ENCODE data around the gene CFAP57. TPM values are rescaled to one million over a fixed set of nuclear protein-coding genes. Genes with fewer than 3 reads are reported as not detected.

CFAP57 gene
- total and polyA plus RNA-seq, 2 donors from 2014 or later: 0.34 to 2.3 TPM

DNA sequence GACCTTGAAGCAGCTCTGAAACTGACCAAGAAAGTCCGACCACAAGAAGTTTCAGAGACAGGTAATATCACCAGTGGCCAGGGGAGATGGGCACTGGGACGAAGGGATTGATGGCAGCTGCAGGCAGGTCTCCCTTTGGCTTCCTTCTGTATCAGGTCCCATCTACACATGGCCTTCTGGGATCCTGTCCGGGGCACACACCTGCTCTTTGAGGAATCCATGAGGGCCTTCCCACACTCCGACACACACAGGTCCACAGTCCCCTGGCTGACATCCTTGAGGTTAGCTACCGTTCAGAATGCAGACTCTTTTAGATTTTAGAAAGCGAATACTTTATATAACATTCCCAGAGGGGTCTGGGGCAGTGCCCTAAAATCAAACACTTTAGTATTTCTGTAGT is 71.2 kb downstream of the CFAP57 start:
- Histone ChIP-seq H3K36me3 (ENCODE audit: control insufficient read depth in 2 of 3, insufficient read depth in 3 of 3, low read length in 3 of 3) (no peaks in the 10 kb centered on the region), H3K27me3 (ENCODE audit: control insufficient read depth, insufficient read depth, low read length) (no peaks in the 10 kb centered on the region), H3K4me3 (ENCODE audit: low read length in 3 of 3) (no peak overlapping the region), H3K4me1 (ENCODE audit: control insufficient read depth in 2 of 3, insufficient read depth in 2 of 3, low read depth in 1 of 3, low read length in 3 of 3) (peaks cover 0 to 18% (median 7%) of the 10 kb centered on the region in 3 donors), H3K9ac (ENCODE audit: low read length in 3 of 3) (no peak overlapping the region), H3K27ac (ENCODE audit: low read depth in 2 of 2, low read length in 2 of 2) (peak overlapping the region in 1 of 2 donors; percentile 24), H3K9me3 (ENCODE audit: control insufficient read depth in 2 of 3, insufficient read depth in 1 of 3, low read length in 3 of 3) (no peaks in the 10 kb centered on the region)
- DNase-seq: no peak
- TF ChIP-seq, protein P1, sequence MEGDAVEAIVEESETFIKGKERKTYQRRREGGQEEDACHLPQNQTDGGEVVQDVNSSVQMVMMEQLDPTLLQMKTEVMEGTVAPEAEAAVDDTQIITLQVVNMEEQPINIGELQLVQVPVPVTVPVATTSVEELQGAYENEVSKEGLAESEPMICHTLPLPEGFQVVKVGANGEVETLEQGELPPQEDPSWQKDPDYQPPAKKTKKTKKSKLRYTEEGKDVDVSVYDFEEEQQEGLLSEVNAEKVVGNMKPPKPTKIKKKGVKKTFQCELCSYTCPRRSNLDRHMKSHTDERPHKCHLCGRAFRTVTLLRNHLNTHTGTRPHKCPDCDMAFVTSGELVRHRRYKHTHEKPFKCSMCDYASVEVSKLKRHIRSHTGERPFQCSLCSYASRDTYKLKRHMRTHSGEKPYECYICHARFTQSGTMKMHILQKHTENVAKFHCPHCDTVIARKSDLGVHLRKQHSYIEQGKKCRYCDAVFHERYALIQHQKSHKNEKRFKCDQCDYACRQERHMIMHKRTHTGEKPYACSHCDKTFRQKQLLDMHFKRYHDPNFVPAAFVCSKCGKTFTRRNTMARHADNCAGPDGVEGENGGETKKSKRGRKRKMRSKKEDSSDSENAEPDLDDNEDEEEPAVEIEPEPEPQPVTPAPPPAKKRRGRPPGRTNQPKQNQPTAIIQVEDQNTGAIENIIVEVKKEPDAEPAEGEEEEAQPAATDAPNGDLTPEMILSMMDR (IDR thresholded peaks at IDR 0.05; ENCODE audit: borderline replicate concordance, extremely low read depth, insufficient read depth): no peak
- FAIRE-seq: no peak
- intact Hi-C loops (cut with DNase I): no loop called here

DNA sequence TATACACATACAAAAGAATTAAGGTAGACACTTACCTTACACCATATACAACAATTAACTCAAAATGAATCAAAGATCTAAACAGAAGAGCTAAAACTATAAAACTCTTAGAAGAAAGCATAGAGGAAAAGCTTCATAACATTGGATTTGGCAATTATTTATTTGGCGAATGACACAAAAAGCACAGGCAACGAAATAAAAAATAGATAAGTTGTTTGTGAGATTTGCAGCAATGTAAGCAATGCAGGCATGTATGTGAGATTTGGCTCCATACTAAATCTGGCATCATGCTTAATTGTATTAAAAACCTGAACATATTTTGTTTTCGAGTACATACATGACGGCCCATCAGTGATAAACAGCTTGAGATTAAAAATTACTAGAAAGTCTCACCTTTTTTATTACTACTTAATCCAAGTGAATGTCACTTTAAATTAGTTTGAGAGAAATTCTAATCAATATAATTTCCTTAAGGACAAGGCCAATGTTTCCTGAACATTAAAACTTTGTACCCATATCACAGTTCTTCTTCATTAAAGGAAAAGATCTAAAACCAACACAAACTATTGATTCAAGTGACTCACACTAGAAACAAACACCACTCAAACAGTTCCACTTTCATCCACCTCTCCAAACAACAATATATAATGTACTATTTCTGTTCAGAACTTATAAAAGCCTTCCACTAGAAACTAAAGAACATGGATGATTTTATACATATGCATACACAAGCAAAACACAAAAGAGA is 74.5 kb downstream of the CFAP57 start:
- no peaks in the 10 kb centered on the region for H3K27me3 ChIP-seq (ENCODE audit: control insufficient read depth, insufficient read depth, low read length)
- no peaks in the 10 kb centered on the region for H3K9me3 ChIP-seq (ENCODE audit: control insufficient read depth in 2 of 3, insufficient read depth in 1 of 3, low read length in 3 of 3)
- TF ChIP-seq, protein P1 (IDR thresholded peaks at IDR 0.05; ENCODE audit: borderline replicate concordance, extremely low read depth, insufficient read depth): no peak
- intact Hi-C loops (cut with DNase I): no loop called here
- DNase-seq: no peak
- H3K27ac ChIP-seq (ENCODE audit: low read depth in 2 of 2, low read length in 2 of 2): no peak overlapping the region
- H3K36me3 ChIP-seq (ENCODE audit: control insufficient read depth in 2 of 3, insufficient read depth in 3 of 3, low read length in 3 of 3): no peaks in the 10 kb centered on the region
- peaks cover 0 to 6% (median 0%) of the 10 kb centered on the region in 3 donors for H3K4me1 ChIP-seq (ENCODE audit: control insufficient read depth in 2 of 3, insufficient read depth in 2 of 3, low read depth in 1 of 3, low read length in 3 of 3)
- H3K4me3 ChIP-seq (ENCODE audit: low read length in 3 of 3): no peak overlapping the region
- no peak overlapping the region for H3K9ac ChIP-seq (ENCODE audit: low read length in 3 of 3)
- FAIRE-seq: no peak

DNA sequence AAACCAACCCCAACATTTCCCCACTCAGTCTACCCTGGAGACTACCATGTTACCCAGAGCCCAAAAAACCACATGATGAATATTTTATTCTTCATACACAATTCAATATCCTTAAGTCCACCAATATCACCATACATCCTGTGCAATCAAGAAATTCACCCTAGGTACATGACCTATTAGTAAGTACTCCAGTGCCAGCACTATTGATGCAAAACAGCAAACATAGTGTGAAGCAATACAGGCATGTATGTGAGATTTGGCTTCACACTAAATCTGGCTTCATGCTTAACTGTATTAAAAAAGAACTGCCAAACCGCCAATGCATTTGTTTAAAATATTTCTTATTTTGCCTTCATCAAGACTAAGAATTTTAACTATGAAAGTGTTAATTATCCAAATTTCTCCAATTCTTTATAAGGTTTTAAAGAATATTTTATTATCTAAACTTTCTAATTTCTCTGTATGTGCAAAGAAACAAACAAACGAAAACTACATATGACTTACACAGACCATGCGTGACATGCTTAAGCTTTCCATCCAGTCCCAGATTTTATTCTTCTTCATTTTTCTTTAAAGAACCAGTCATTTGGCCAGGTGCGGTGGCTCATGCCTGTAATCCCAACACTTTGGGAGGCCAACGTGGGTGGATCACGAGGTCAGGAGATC is 75.3 kb downstream of the CFAP57 start:
- H3K27me3 ChIP-seq (ENCODE audit: control insufficient read depth, insufficient read depth, low read length): no peaks in the 10 kb centered on the region
- no peak overlapping the region for H3K4me3 ChIP-seq (ENCODE audit: low read length in 3 of 3)
- H3K9me3 ChIP-seq (ENCODE audit: control insufficient read depth in 2 of 3, insufficient read depth in 1 of 3, low read length in 3 of 3): no peaks in the 10 kb centered on the region
- DNase-seq: no peak
- peaks cover 0 to 2% (median 0%) of the 10 kb centered on the region in 3 donors for H3K4me1 ChIP-seq (ENCODE audit: control insufficient read depth in 2 of 3, insufficient read depth in 2 of 3, low read depth in 1 of 3, low read length in 3 of 3)
- FAIRE-seq: no peak
- intact Hi-C loops (cut with DNase I): no loop called here
- no peak overlapping the region for H3K9ac ChIP-seq (ENCODE audit: low read length in 3 of 3)
- H3K36me3 ChIP-seq (ENCODE audit: control insufficient read depth in 2 of 3, insufficient read depth in 3 of 3, low read length in 3 of 3): no peaks in the 10 kb centered on the region
- no peak overlapping the region for H3K27ac ChIP-seq (ENCODE audit: low read depth in 2 of 2, low read length in 2 of 2)
- TF ChIP-seq, protein P1 (IDR thresholded peaks at IDR 0.05; ENCODE audit: borderline replicate concordance, extremely low read depth, insufficient read depth): no peak
